Measurements from ENCODE around the gene ROCK2.

ROCK2 gene

DNA sequence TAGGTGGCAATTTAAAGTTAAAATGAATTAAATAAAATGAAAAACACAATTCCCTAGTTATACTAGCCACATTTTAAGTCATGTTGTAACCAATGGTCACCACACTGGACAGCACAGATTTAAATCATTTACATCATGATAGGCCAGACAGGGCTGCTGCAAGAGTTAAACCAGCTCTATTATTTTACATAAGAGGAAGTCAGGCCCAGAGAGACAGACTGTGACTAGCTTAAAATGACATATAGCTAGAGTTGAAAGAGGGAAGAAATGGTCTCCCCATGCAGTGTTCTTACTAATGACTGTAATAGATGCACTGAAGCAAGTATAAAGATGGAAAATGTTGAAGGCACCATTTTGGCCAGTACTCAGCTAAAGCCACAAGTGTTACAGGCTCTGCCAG, 119.5 kb downstream of the ROCK2 start:
- no peak for DNase-seq

DNA sequence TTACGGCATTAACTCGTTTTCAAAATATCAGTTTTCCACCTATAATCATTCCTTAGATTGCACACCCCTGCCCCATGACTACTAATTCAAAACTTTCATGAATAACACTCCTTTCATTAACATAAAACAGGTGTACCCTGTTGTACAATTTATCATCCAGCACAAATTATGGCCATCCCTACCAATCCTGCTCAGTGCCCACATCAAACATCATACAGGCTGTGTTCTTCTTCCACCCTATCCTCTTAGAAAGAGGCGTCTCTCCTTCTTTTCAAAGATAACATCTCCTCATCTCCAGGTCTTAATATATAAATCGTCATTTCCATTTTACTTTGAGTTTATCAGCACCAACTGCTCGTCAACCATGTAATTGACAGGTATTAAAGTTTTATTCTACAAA, 121.6 kb downstream of the ROCK2 start:
- no peak for DNase-seq

- DNase-seq: no peak
These were observed 124.0 kb downstream of the ROCK2 start for GRCh38 chr2:11220445-11220844.

- no peak for DNase-seq
These were observed 129.0 kb downstream of the ROCK2 start for GRCh38 chr2:11215407-11215806.

- no peak for DNase-seq
These were observed 129.7 kb downstream of the ROCK2 start for GRCh38 chr2:11214770-11215169.

- no peak for DNase-seq
These were observed 130.5 kb downstream of the ROCK2 start for GRCh38 chr2:11213975-11214374.

GRCh38 chr2:11213090-11213638, 131.3 kb downstream of the ROCK2 start:
- no peak for DNase-seq

GRCh38 chr2:11212645-11213044, 131.8 kb downstream of the ROCK2 start:
- DNase-seq: no peak

DNA sequence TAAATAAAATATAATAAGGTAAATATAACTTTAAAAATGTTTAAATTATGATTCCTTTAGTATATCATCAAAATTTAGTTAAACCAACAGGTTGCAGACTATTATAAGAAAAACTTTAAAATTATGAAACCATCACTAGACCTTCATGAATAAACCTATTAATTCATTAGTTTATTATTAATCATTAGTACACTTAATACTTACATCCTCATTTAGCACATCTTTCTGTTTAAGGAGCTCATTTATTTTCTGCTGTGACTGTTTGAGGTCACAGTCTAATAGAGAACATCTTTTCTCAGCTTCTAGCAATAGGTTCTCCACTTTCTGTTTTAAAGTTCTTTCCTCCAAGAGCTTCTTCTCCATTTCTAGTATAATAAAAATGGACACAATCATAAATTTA, 136.4 kb downstream of the ROCK2 start:
- DNase-seq: no peak

GRCh38 chr2:11203480-11203879, 141.0 kb downstream of the ROCK2 start:
- DNase-seq: no peak

- no peak for DNase-seq
These were observed 142.5 kb downstream of the ROCK2 start for GRCh38 chr2:11201969-11202368.

DNA sequence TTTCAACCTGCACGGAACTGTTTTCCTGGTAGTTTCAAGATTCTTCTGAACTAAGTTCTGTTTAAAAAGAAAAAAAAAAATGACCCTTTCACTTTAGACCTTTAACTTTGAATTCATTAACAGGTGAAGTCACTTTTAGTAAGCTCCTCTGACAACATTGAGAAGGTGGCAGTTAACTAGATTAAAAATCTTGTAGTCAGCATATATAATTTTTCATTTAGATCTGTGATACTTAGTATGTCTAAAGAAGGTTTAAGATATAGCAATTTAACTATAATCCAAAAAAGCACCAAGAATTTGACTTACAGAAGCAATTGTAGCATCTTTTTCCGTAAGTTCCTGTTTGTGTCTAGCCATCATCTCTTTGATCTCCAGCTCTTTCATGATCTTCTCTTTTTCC, 143.8 kb downstream of the ROCK2 start:
- DNase-seq: no peak

GRCh38 chr2:11196246-11196645, 148.2 kb downstream of the ROCK2 start:
- no peak for DNase-seq

- DNase-seq: no peak
These were observed 156.7 kb downstream of the ROCK2 start for GRCh38 chr2:11187731-11188130.

- no peak for DNase-seq
These were observed 157.3 kb downstream of the ROCK2 start for GRCh38 chr2:11187083-11187619.

GRCh38 chr2:11186145-11186544, 158.3 kb downstream of the ROCK2 start:
- DNase-seq: no peak

DNA sequence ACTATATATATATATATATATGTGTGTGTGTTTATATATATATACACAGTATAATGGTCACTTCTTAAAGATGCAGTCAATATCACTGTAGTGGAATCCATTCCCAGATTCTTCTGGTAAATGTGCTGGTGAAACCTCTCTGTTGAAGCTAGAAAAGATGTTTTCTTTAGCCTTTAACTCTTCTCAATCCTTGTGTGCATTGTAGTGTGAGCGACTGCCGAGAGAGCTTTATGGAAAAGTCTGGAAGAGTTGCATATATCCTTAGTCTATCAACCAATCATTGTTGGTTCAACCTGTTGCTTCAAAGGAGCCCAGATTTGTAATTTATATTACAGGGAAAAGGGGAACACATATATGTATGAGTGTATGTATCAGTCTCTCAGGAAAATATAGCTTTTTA, 161.5 kb downstream of the ROCK2 start:
- DNase-seq: no peak

- no peak for DNase-seq
These were observed 163.8 kb downstream of the ROCK2 start for GRCh38 chr2:11180653-11181052.

- no peak for DNase-seq
These were observed 164.5 kb downstream of the ROCK2 start for GRCh38 chr2:11179899-11180298.

DNA sequence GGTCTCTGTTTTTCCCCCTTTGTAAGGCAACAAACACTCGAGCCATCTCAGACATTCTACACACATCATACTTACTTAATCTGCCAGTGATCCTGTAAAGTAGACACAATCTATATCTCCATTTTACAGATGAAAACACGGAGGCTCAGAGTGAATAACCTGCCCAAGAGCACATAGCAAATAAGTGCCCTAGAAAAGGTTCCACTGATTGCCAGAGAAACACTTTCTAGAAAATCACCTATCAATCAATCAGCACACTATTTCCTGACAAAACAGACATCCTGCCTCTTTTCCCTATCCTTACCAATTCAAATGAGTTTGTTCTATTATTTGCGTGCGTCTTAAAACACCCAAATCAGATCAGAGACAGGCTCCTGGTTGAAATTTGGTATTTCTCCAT, 165.2 kb downstream of the ROCK2 start:
- DNase-seq: no peak

- no peak for DNase-seq
These were observed 166.4 kb downstream of the ROCK2 start for GRCh38 chr2:11177871-11178690.

GRCh38 chr2:11175293-11175795, 169.1 kb downstream of the ROCK2 start:
- no peak for DNase-seq

GRCh38 chr2:11174222-11174621, 170.2 kb downstream of the ROCK2 start:
- DNase-seq: no peak

- DNase-seq: no peak
These were observed 175.1 kb downstream of the ROCK2 start for GRCh38 chr2:11169333-11169732.

Measured in NCI-H2081 treated with DMSO at 0.1 percent for 48 hours (cell line).